ENCODE measurements around the gene CDH4.

- TF ChIP-seq, protein P1, sequence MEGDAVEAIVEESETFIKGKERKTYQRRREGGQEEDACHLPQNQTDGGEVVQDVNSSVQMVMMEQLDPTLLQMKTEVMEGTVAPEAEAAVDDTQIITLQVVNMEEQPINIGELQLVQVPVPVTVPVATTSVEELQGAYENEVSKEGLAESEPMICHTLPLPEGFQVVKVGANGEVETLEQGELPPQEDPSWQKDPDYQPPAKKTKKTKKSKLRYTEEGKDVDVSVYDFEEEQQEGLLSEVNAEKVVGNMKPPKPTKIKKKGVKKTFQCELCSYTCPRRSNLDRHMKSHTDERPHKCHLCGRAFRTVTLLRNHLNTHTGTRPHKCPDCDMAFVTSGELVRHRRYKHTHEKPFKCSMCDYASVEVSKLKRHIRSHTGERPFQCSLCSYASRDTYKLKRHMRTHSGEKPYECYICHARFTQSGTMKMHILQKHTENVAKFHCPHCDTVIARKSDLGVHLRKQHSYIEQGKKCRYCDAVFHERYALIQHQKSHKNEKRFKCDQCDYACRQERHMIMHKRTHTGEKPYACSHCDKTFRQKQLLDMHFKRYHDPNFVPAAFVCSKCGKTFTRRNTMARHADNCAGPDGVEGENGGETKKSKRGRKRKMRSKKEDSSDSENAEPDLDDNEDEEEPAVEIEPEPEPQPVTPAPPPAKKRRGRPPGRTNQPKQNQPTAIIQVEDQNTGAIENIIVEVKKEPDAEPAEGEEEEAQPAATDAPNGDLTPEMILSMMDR (IDR thresholded peaks at IDR 0.05) = no peak
- TF ChIP-seq EZH2 (IDR thresholded peaks at IDR 0.05; ENCODE audit: borderline replicate concordance, insufficient read depth, low read depth, low read length, poor library complexity, severe bottlenecking) = no peak
Observed at GRCh38 chr20:61373055-61373399, 121.0 kb downstream of the CDH4 start.

All from B cell (primary cell).